Loucy (cell line): ENCODE results near the gene SF3B3.

Source experiments
- CTCF ChIP-seq: fragments of 200-600 bp; sonication (generic); conservative IDR thresholded peaks from 2 replicates; pipeline ENCODE4 v1.5.1; 2014; ENCODE audit warnings: mild to moderate bottlenecking, antibody characterized with exemption, low read length
- EZH2phosphoT487 ChIP-seq: fragments of 200-600 bp; IDR thresholded peaks from 2 replicates; pipeline ENCODE4 v1.6.1; 2018; ENCODE audit warnings: antibody characterized with exemption, mild to moderate bottlenecking, moderate library complexity, borderline replicate concordance

- TF ChIP-seq CTCF (no peak), EZH2phosphoT487 (no peak)
These were observed 54.4 kb downstream of the SF3B3 start for GRCh38 chr16:70578035-70578434.
